GM23338 (cell line): ENCODE measurements around the gene TPM2. TPM values are rescaled to one million over a fixed set of nuclear protein-coding genes. Genes with fewer than 3 reads are reported as not detected.

ENCODE experiments used
- ATAC-seq: fragments of 200-7000 bp; cut with Tn5 transposase; 3 replicates; pipeline ENCODE4 v1.9.1; 2020
- DNase-seq: peaks from one replicate; pipeline ENCODE4 v3.0.0-alpha.2; 2015; ENCODE audit warnings: low spot score
- H2AFZ ChIP-seq: fragments of 200-600 bp; sonication (generic); 2 replicates; pipeline ENCODE4 v1.8.0; 2016; ENCODE audit warnings: antibody characterized with exemption, mild to moderate bottlenecking, moderate library complexity
- H3F3A ChIP-seq: fragments of 200-600 bp; sonication (generic); replicated peaks from 2 replicates; pipeline ENCODE4 v1.8.0; 2017; ENCODE audit warnings: antibody characterized with exemption, mixed run types, low read depth
- H3K27ac ChIP-seq: fragments of 200-600 bp; sonication (generic); 2 replicates; pipeline ENCODE4 v1.6.1; 2016; ENCODE audit warnings: low read depth
- H3K27me3 ChIP-seq: fragments of 200-600 bp; sonication (generic); 2 replicates; pipeline ENCODE4 v1.8.0; 2016; ENCODE audit warnings: mild to moderate bottlenecking, mixed run types, moderate library complexity; ENCODE audit not compliant: insufficient read depth
- H3K36me3 ChIP-seq: fragments of 200-600 bp; sonication (generic); 2 replicates; pipeline ENCODE4 v1.8.0; 2016; ENCODE audit warnings: mild to moderate bottlenecking; ENCODE audit not compliant: insufficient read depth
- H3K4me1 ChIP-seq: fragments of 200-600 bp; sonication (generic); 2 replicates; pipeline ENCODE4 v1.8.0; 2016; ENCODE audit warnings: mild to moderate bottlenecking, moderate library complexity; ENCODE audit not compliant: insufficient read depth
- H3K4me2 ChIP-seq: fragments of 200-600 bp; sonication (generic); 2 replicates; pipeline ENCODE4 v1.7.1; 2017; ENCODE audit warnings: mixed run types
- H3K4me3 ChIP-seq: fragments of 200-600 bp; sonication (generic); 2 replicates; pipeline ENCODE4 v1.6.1; 2016; ENCODE audit warnings: mixed run types
- H3K79me2 ChIP-seq: fragments of 200-600 bp; sonication (generic); replicated peaks from 2 replicates; pipeline ENCODE4 v1.8.0; 2017; ENCODE audit warnings: mild to moderate bottlenecking; ENCODE audit not compliant: insufficient read depth
- H3K9me2 ChIP-seq: fragments of 200-600 bp; sonication (generic); 2 replicates; pipeline ENCODE4 v1.8.0; 2017; ENCODE audit not compliant: insufficient read depth
- H4K20me1 ChIP-seq: fragments of 200-600 bp; sonication (generic); replicated peaks from 2 replicates; pipeline ENCODE4 v1.8.0; 2017; ENCODE audit warnings: mild to moderate bottlenecking; ENCODE audit not compliant: insufficient read depth
- H3K27ac Mint-ChIP-seq: 2 replicates; pipeline ENCODE4 v1.8.0; 2020; ENCODE audit warnings: inconsistent platforms, mild to moderate bottlenecking, moderate library complexity, mixed read lengths
- H3K27me3 Mint-ChIP-seq: 3 replicates; pipeline ENCODE4 v1.8.0; 2022; ENCODE audit warnings: low read depth, mild to moderate bottlenecking, moderate library complexity, mixed read lengths, inconsistent platforms; ENCODE audit not compliant: insufficient read depth, poor library complexity
- H3K36me3 Mint-ChIP-seq: 3 replicates; pipeline ENCODE4 v1.8.0; 2021; ENCODE audit warnings: low read depth, mild to moderate bottlenecking, inconsistent platforms, moderate library complexity, mixed read lengths
- H3K4me1 Mint-ChIP-seq: 3 replicates; pipeline ENCODE4 v1.8.0; 2020; ENCODE audit warnings: mild to moderate bottlenecking, inconsistent platforms, mixed read lengths
- H3K4me3 Mint-ChIP-seq: 3 replicates; pipeline ENCODE4 v1.8.0; 2021; ENCODE audit warnings: moderate library complexity, mild to moderate bottlenecking, inconsistent platforms, mixed read lengths
- H3K9me3 Mint-ChIP-seq: 3 replicates; pipeline ENCODE4 v1.8.0; 2020; ENCODE audit warnings: moderate library complexity, mild to moderate bottlenecking, inconsistent platforms, mixed read lengths
- CREB1 ChIP-seq: fragments of 250-450 bp; sonication (Bioruptor Pico); IDR thresholded peaks from 2 replicates; pipeline ENCODE4 v1.5.0; 2020; ENCODE audit warnings: low read depth, mild to moderate bottlenecking, moderate library complexity
- CTCF ChIP-seq, 2 experiments: fragments of 200-600 bp in 1 of 2; sonication (generic) in 1 of 2; conservative IDR thresholded peaks; 2 replicates each; pipeline versions ENCODE4 v1.5.1 to v1.6.1; 2016 to 2017; ENCODE audit warnings: antibody characterized with exemption in 2 of 2, low read depth in 2 of 2, mild to moderate bottlenecking in 2 of 2, moderate library complexity in 1 of 2
- ETS1 ChIP-seq: IDR thresholded peaks from 2 replicates; pipeline ENCODE4 v1.6.1; 2016; ENCODE audit warnings: antibody characterized with exemption
- EZH2 ChIP-seq: fragments of 200-600 bp; sonication (generic); IDR thresholded peaks from one replicate; pipeline ENCODE4 v1.8.0; 2017; ENCODE audit warnings: antibody characterized with exemption, mild to moderate bottlenecking, low read depth; ENCODE audit not compliant: unreplicated experiment
- EZH2phosphoT487 ChIP-seq: fragments of 200-600 bp; sonication (generic); IDR thresholded peaks from one replicate; pipeline ENCODE4 v1.8.1; 2018; ENCODE audit warnings: antibody characterized with exemption; ENCODE audit not compliant: unreplicated experiment
- JUNB ChIP-seq: IDR thresholded peaks from one replicate; pipeline ENCODE4 v1.6.1; 2016; ENCODE audit warnings: antibody characterized with exemption; ENCODE audit not compliant: unreplicated experiment
- NANOG ChIP-seq: IDR thresholded peaks from 2 replicates; pipeline ENCODE4 v1.6.1; 2016; ENCODE audit warnings: antibody characterized with exemption, borderline replicate concordance
- POLR2AphosphoS5 ChIP-seq: IDR thresholded peaks from 2 replicates; pipeline ENCODE4 v1.6.1; 2016; ENCODE audit warnings: antibody characterized with exemption, low read depth
- REST ChIP-seq: IDR thresholded peaks from one replicate; pipeline ENCODE4 v1.6.1; 2018; ENCODE audit warnings: antibody characterized with exemption; ENCODE audit not compliant: unreplicated experiment
- STAT1 ChIP-seq: IDR thresholded peaks from one replicate; pipeline ENCODE4 v1.6.1; 2016; ENCODE audit warnings: antibody characterized with exemption; ENCODE audit not compliant: unreplicated experiment
- ZNF114 ChIP-seq: fragments of 250-450 bp; sonication (Bioruptor Pico); IDR thresholded peaks from 2 replicates; pipeline ENCODE4 v1.5.0; 2020; ENCODE audit warnings: mild to moderate bottlenecking, moderate library complexity
- ZNF331 ChIP-seq: fragments of 250-450 bp; sonication (Bioruptor Pico); IDR thresholded peaks from 2 replicates; pipeline ENCODE4 v1.5.0; 2020; ENCODE audit warnings: low read depth, mild to moderate bottlenecking, moderate library complexity
- ZNF462 ChIP-seq: fragments of 250-450 bp; sonication (Bioruptor Pico); IDR thresholded peaks from 2 replicates; pipeline ENCODE4 v1.5.0; 2020; ENCODE audit warnings: mild to moderate bottlenecking, moderate library complexity
- polyA plus RNA-seq: library from polyadenylated mRNA; unstranded; fragments of >200 nt; fragmentation: Nextera tagmentation; extraction: Ambion mirVana; gene quantifications from 2 replicates; pipeline ENCODE4 v1.2.1, GENCODE V29; 2016
- total RNA-seq: library from RNA; depleted of rRNA; stranded (reverse); fragments of >200 nt; shearing (Covaris generic); gene quantifications from 2 replicates; pipeline ENCODE4 v1.2.3, GENCODE V29; 2014

Gene TPM2
- total and polyA plus RNA-seq, 2 experiments from 2014 or later = 116 to 488 TPM

- H3K4me3 ChIP-seq = no peak overlapping the region
- H3K27me3 Mint-ChIP-seq = peaks cover 21% of the 10 kb centered on the region
- no peaks in the 10 kb centered on the region for H4K20me1 ChIP-seq
- TF ChIP-seq ZNF114 (CRISPR knock-in tag) = no peak
- no peak for TF ChIP-seq EZH2
- TF ChIP-seq ZNF331 (CRISPR knock-in tag) = no peak
- TF ChIP-seq JUNB = no peak
- no peak for TF ChIP-seq STAT1
- no peak for TF ChIP-seq CTCF (conservative IDR thresholded peaks at IDR 0.05; ENCODE audit: low read depth in 2 of 2)
- no peak for TF ChIP-seq EZH2phosphoT487
- TF ChIP-seq NANOG = no peak
- TF ChIP-seq POLR2AphosphoS5 = no peak
- TF ChIP-seq CREB1 (CRISPR knock-in tag) = no peak
- no peak for TF ChIP-seq ETS1
- no peak for TF ChIP-seq ZNF462 (CRISPR knock-in tag)
- TF ChIP-seq REST = no peak
- no peak overlapping the region for H3K4me2 ChIP-seq
- no peak overlapping the region for H3K27ac Mint-ChIP-seq
- ATAC-seq (no peak), DNase-seq (no peak)
- no peak overlapping the region for H3K4me3 Mint-ChIP-seq
- no peak overlapping the region for H2AFZ ChIP-seq
- H3K9me2 ChIP-seq = no peaks in the 10 kb centered on the region
- H3K36me3 ChIP-seq = no peaks in the 10 kb centered on the region
- no peaks in the 10 kb centered on the region for H3K27me3 ChIP-seq
- no peaks in the 10 kb centered on the region for H3K79me2 ChIP-seq
- peaks cover 14% of the 10 kb centered on the region; the same call in 1 of the 2 replicates for H3F3A ChIP-seq
- peaks cover 10% of the 10 kb centered on the region for H3K36me3 Mint-ChIP-seq
- no peak overlapping the region for H3K27ac ChIP-seq
- H3K4me1 ChIP-seq = peaks cover 12% of the 10 kb centered on the region
- H3K9me3 Mint-ChIP-seq = peaks cover 7% of the 10 kb centered on the region
- peaks cover 13% of the 10 kb centered on the region for H3K4me1 Mint-ChIP-seq
Measured at GRCh38 chr9:35643046-35643445, 46.7 kb downstream of the TPM2 start.
